ENCODE data around the gene DAB2. TPM values are rescaled to one million over a fixed set of nuclear protein-coding genes. Genes with fewer than 3 reads are reported as not detected.

The DAB2 gene
- total and polyA plus RNA-seq, 2 donors (not counting 1 experiment from before 2014, with no cell fraction given) = 217 to 538 TPM

DNA sequence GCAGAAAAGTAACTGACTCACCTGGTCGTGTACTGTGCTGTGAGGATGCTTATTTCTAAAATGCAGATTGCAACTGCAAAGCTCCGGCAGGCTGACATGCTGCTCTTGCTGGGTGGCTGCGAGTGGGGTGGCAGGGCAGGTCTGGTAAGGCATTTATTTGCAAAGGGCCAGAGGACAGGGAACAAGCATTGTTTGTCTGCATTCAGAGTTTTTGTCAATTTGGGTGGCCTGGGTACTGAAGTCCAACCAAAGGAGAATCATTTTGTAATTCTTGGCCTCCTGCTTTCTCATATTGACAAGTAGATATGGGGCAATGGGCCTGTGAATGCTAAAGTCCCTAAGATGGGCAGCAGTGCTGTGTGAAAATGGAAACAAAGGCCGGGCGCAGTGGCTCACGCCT, 60.4 kb downstream of the DAB2 start, which contains the start of gene C9:
Gene C9 (minus strand): TSS at position 129 of the 400 bp plus-strand sequence. CDS start 31 bp downstream, at position 98.
- Histone ChIP-seq H3K79me2 (ENCODE audit: control insufficient read depth, insufficient read depth, low read length) (no peaks in the 10 kb centered on the region), H2AFZ (ENCODE audit: low read length) (no peak within 1 kb of the TSS), H3K9ac (ENCODE audit: insufficient read depth, low read length) (no peak within 1 kb of the TSS), H3K4me1 (ENCODE audit: control insufficient read depth, extremely low read depth, insufficient read depth, low read length) (no peaks in the 10 kb centered on the region), H3K4me2 (ENCODE audit: extremely low read depth, insufficient read depth, low read length) (no peak within 1 kb of the TSS), H3K36me3 (ENCODE audit: control insufficient read depth, insufficient read depth, low read length) (no peaks in the 10 kb centered on the region), H3K9me3 (ENCODE audit: control insufficient read depth, insufficient read depth, low read depth, low read length) (no peaks in the 10 kb centered on the region), H3K27me3 (ENCODE audit: control insufficient read depth, insufficient read depth, low read length) (no peaks in the 10 kb centered on the region), H3K27ac (ENCODE audit: insufficient read depth, low read length) (no peak within 1 kb of the TSS), H4K20me1 (ENCODE audit: control insufficient read depth, extremely low read depth, insufficient read depth, low read length) (no peaks in the 10 kb centered on the region), H3K4me3 (replicated peaks in 1 of 4; ENCODE audit: control extremely low read depth in 1 of 4, insufficient read depth in 1 of 4, low read depth in 3 of 4, low read length in 4 of 4) (no peak within 1 kb of the TSS)
- DNase-seq (ENCODE audit: low read depth in 2 of 2) = no peak
- TF ChIP-seq, protein P1, sequence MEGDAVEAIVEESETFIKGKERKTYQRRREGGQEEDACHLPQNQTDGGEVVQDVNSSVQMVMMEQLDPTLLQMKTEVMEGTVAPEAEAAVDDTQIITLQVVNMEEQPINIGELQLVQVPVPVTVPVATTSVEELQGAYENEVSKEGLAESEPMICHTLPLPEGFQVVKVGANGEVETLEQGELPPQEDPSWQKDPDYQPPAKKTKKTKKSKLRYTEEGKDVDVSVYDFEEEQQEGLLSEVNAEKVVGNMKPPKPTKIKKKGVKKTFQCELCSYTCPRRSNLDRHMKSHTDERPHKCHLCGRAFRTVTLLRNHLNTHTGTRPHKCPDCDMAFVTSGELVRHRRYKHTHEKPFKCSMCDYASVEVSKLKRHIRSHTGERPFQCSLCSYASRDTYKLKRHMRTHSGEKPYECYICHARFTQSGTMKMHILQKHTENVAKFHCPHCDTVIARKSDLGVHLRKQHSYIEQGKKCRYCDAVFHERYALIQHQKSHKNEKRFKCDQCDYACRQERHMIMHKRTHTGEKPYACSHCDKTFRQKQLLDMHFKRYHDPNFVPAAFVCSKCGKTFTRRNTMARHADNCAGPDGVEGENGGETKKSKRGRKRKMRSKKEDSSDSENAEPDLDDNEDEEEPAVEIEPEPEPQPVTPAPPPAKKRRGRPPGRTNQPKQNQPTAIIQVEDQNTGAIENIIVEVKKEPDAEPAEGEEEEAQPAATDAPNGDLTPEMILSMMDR (conservative IDR thresholded peaks at IDR 0.05 in 1 of 2, IDR thresholded peaks at IDR 0.05 in 1 of 2; ENCODE audit: low read depth in 1 of 2, low read length in 2 of 2) = no peak
- no peak for TF ChIP-seq EZH2 (IDR thresholded peaks at IDR 0.05; ENCODE audit: low read length, missing control alignments)

DNA sequence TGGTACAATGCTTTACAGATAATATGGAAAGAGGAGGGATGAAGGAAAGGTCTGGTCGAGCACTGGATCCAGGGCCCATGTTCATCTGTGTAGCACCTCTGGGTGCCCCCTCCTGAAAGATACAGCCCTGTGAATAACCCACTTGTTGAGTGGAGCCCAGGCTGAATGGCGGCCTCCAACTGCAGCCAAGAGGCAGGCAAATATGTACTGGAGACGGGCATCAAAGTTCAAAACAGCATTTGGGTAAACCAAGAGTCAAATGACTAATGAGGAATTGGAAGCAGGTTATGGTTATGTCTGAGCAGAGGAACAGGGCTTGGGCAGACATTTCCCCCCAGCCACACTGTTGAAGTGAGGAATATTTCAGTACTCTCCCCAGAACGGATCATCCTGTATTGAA, 61.6 kb downstream of the DAB2 start:
- Histone ChIP-seq H3K36me3 (ENCODE audit: control insufficient read depth, insufficient read depth, low read length) (no peaks in the 10 kb centered on the region), H3K27ac (ENCODE audit: insufficient read depth, low read length) (no peak overlapping the region), H3K9ac (ENCODE audit: insufficient read depth, low read length) (no peak overlapping the region), H2AFZ (ENCODE audit: low read length) (no peak overlapping the region), H3K9me3 (ENCODE audit: control insufficient read depth, insufficient read depth, low read depth, low read length) (no peaks in the 10 kb centered on the region), H4K20me1 (ENCODE audit: control insufficient read depth, extremely low read depth, insufficient read depth, low read length) (no peaks in the 10 kb centered on the region), H3K4me3 (replicated peaks in 1 of 4; ENCODE audit: control extremely low read depth in 1 of 4, insufficient read depth in 1 of 4, low read depth in 3 of 4, low read length in 4 of 4) (no peak overlapping the region), H3K27me3 (ENCODE audit: control insufficient read depth, insufficient read depth, low read length) (no peaks in the 10 kb centered on the region), H3K4me2 (ENCODE audit: extremely low read depth, insufficient read depth, low read length) (no peak overlapping the region), H3K79me2 (ENCODE audit: control insufficient read depth, insufficient read depth, low read length) (no peaks in the 10 kb centered on the region), H3K4me1 (ENCODE audit: control insufficient read depth, extremely low read depth, insufficient read depth, low read length) (no peaks in the 10 kb centered on the region)
- TF ChIP-seq, protein P1 (conservative IDR thresholded peaks at IDR 0.05 in 1 of 2, IDR thresholded peaks at IDR 0.05 in 1 of 2; ENCODE audit: low read depth in 1 of 2, low read length in 2 of 2) = no peak
- TF ChIP-seq EZH2 (IDR thresholded peaks at IDR 0.05; ENCODE audit: low read length, missing control alignments) = no peak
- DNase-seq (ENCODE audit: low read depth in 2 of 2) = no peak

DNA sequence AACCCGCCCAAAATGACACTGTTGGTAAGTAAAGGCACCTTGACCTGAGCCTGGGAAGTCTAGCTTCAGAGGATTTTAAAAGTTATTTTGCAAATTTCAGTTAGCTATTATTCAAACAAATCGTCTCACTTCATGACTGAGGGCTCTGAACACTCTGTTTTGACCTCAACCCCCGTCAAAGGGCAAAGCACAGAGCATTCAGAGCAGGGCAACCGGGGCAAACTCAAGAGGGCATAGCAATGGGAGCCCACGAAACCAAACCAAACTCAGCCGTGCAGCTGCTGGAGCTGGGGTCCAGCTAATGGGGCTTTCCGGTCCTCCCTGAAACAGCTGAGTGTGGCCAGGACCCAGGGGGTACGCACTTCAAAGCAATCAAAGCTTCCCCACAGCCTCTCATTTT, 62.1 kb downstream of the DAB2 start:
- Histone ChIP-seq H3K9me3 (ENCODE audit: control insufficient read depth, insufficient read depth, low read depth, low read length) (no peaks in the 10 kb centered on the region), H3K4me1 (ENCODE audit: control insufficient read depth, extremely low read depth, insufficient read depth, low read length) (no peaks in the 10 kb centered on the region), H3K4me3 (replicated peaks in 1 of 4; ENCODE audit: control extremely low read depth in 1 of 4, insufficient read depth in 1 of 4, low read depth in 3 of 4, low read length in 4 of 4) (no peak overlapping the region), H3K9ac (ENCODE audit: insufficient read depth, low read length) (no peak overlapping the region), H3K79me2 (ENCODE audit: control insufficient read depth, insufficient read depth, low read length) (no peaks in the 10 kb centered on the region), H3K36me3 (ENCODE audit: control insufficient read depth, insufficient read depth, low read length) (no peaks in the 10 kb centered on the region), H3K27me3 (ENCODE audit: control insufficient read depth, insufficient read depth, low read length) (no peaks in the 10 kb centered on the region), H4K20me1 (ENCODE audit: control insufficient read depth, extremely low read depth, insufficient read depth, low read length) (no peaks in the 10 kb centered on the region), H3K27ac (ENCODE audit: insufficient read depth, low read length) (no peak overlapping the region), H3K4me2 (ENCODE audit: extremely low read depth, insufficient read depth, low read length) (no peak overlapping the region), H2AFZ (ENCODE audit: low read length) (no peak overlapping the region)
- TF ChIP-seq, protein P1 (conservative IDR thresholded peaks at IDR 0.05 in 1 of 2, IDR thresholded peaks at IDR 0.05 in 1 of 2; ENCODE audit: low read depth in 1 of 2, low read length in 2 of 2) = no peak
- TF ChIP-seq EZH2 (IDR thresholded peaks at IDR 0.05; ENCODE audit: low read length, missing control alignments) = no peak
- DNase-seq (ENCODE audit: low read depth in 2 of 2) = no peak

Measured in fibroblast of lung (primary cell).